RWPE1 (cell line): Measurements from ENCODE around the gene PRSS53.

Experiments
- CTCF ChIA-PET: fragments of 350-600 bp; sonication (Branson Sonifier 250); formaldehyde crosslinking; extraction: SDS; loops from one replicate; lab custom pipeline; 2021; lab: Yijun Ruan, JAX
- POLR2A ChIA-PET: fragments of 400-600 bp; formaldehyde crosslinking; extraction: SDS; loops from one replicate; lab custom pipeline; 2020; ENCODE audit warnings: antibody characterized with exemption; ENCODE audit not compliant: low non-redundant PET; lab: Yijun Ruan, JAX
- DNase-seq: peaks from one replicate; pipeline ENCODE4 v3.0.0; 2012; ENCODE audit warnings: low spot score
- H3K27ac ChIP-seq: fragments of 450-650 bp; 2 replicates; pipeline ENCODE4 v1.5.1; 2017
- CTCF ChIP-seq: fragments of 450-650 bp; conservative IDR thresholded peaks from 2 replicates; pipeline ENCODE4 v1.5.1; 2017; ENCODE audit warnings: low read depth, mild to moderate bottlenecking

PRSS53 gene

DNA sequence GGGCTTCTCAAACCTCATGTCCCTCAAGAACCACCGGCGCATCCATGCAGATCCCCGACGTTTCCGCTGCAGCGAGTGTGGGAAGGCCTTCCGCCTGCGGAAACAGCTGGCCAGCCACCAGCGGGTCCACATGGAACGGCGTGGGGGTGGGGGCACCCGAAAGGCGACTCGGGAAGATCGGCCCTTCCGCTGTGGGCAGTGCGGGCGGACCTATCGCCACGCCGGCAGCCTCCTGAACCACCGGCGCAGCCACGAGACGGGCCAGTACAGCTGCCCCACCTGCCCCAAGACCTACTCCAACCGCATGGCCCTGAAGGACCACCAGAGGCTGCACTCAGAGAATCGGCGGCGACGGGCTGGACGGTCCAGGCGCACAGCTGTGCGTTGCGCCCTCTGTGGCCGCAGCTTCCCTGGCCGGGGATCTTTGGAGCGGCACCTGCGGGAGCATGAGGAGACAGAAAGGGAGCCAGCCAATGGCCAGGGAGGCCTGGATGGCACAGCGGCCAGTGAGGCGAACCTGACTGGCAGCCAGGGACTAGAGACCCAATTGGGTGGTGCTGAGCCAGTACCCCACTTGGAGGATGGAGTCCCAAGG is 8.6 kb downstream of the PRSS53 start:
- POLR2A ChIA-PET = no interaction called here
- no peak for TF ChIP-seq CTCF
- CTCF ChIA-PET = no interaction called here
- DNase-seq = no peak
- peak overlapping the region; percentile 67 for H3K27ac ChIP-seq

DNA sequence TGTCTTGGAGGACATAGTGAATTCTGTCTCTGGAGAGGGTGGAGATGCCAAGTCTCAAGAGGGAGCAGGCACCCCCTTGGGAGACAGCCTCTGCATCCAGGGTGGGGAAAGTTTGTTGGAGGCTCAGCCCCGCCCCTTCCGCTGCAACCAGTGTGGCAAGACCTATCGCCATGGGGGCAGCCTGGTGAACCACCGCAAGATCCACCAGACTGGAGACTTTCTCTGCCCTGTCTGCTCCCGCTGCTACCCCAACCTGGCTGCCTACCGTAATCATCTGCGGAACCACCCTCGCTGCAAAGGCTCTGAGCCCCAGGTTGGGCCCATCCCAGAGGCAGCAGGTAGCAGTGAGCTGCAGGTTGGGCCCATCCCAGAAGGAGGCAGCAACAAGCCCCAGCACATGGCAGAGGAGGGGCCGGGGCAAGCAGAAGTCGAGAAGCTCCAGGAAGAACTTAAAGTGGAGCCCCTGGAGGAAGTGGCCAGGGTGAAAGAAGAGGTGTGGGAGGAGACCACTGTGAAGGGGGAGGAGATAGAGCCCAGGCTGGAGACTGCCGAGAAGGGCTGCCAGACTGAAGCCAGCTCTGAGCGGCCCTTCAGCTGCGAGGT is 9.3 kb downstream of the PRSS53 start:
- CTCF ChIA-PET = no interaction called here
- POLR2A ChIA-PET = no interaction called here
- 0 out of 2 replicates have a peak overlapping the region, but pooled peaks have one; percentile 1 for H3K27ac ChIP-seq
- DNase-seq = no peak
- TF ChIP-seq CTCF = no peak

DNA sequence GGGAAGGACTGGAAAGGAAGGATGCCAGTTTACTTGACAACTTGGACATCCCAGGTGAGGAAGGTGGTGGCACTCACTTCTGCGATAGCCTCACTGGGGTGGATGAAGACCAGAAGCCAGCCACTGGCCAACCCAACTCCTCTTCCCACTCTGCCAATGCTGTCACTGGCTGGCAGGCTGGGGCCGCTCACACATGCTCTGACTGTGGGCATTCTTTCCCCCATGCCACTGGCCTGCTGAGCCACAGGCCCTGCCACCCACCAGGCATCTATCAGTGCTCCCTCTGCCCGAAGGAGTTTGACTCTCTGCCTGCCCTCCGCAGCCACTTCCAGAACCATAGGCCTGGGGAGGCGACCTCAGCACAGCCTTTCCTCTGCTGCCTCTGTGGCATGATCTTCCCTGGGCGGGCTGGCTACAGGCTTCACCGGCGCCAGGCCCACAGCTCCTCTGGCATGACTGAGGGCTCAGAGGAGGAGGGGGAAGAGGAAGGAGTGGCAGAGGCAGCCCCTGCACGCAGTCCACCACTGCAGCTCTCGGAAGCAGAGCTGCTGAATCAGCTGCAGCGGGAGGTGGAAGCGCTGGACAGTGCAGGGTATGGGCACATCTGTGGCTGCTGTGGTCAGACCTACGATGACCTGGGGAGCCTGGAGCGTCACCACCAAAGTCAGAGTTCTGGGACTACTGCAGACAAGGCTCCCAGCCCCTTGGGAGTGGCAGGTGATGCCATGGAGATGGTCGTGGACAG is 10.0 kb downstream of the PRSS53 start:
- H3K27ac ChIP-seq = 0 out of 2 replicates have a peak overlapping the region, but pooled peaks have one; percentile 1
- TF ChIP-seq CTCF = no peak
- ChIA-PET CTCF (interaction anchor here (0.6 kb wide), 1 partner anchor 41 kb away, joined by 4 read pairs; no protein-coding TSS in a partner anchor), POLR2A (no interaction called here)
- no peak for DNase-seq

DNA sequence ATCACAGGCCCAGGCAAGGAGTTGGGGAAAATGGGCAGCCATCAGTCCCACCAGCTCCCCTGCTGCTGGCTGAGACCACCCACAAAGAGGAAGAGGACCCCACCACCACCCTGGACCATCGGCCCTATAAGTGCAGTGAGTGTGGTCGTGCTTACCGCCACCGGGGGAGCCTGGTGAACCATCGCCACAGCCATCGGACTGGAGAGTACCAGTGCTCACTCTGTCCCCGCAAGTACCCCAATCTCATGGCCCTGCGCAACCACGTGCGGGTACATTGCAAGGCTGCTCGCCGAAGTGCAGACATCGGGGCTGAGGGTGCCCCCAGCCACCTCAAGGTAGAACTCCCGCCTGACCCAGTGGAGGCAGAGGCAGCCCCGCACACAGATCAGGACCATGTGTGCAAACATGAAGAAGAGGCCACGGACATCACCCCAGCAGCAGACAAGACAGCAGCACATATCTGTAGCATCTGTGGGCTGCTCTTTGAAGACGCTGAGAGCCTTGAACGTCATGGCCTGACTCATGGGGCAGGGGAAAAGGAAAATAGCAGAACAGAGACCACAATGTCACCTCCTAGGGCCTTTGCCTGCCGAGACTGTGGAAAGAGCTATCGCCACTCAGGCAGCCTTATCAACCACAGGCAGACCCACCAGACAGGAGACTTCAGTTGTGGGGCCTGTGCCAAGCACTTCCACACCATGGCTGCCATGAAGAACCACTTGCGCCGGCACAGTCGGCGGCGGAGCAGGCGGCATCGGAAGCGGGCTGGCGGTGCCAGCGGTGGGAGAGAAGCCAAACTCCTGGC is 10.9 kb downstream of the PRSS53 start:
- CTCF ChIA-PET = interaction anchor here (0.6 to 1.4 kb wide), 3 partner anchors 42 to 93 kb away, joined by 4 to 5 read pairs (median 4); partner anchors contain the start of gene HSD3B7
- DNase-seq = no peak

DNA sequence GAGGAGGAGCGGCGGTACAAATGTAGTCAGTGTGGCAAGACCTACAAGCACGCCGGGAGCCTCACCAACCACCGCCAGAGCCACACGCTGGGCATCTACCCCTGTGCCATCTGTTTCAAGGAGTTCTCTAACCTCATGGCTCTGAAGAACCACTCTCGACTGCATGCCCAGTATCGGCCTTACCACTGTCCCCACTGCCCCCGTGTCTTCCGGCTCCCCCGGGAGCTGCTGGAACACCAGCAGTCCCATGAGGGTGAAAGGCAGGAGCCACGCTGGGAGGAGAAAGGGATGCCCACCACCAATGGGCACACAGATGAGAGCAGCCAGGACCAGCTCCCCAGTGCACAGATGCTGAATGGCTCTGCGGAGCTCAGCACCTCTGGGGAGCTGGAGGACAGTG is 11.7 kb downstream of the PRSS53 start:
- no peak overlapping the region for H3K27ac ChIP-seq
- ChIA-PET CTCF (interaction anchor here (0.7 to 1.4 kb wide), 2 partner anchors 92 to 118 kb away, joined by 3 to 5 read pairs; partner anchors contain the start of gene HSD3B7), POLR2A (no interaction called here)
- no peak for DNase-seq
- no peak for TF ChIP-seq CTCF

More for the DNA sequence above, 10.9 kb downstream of the PRSS53 start:
- POLR2A ChIA-PET = no interaction called here
- no peak overlapping the region for H3K27ac ChIP-seq
- no peak for TF ChIP-seq CTCF

DNA sequence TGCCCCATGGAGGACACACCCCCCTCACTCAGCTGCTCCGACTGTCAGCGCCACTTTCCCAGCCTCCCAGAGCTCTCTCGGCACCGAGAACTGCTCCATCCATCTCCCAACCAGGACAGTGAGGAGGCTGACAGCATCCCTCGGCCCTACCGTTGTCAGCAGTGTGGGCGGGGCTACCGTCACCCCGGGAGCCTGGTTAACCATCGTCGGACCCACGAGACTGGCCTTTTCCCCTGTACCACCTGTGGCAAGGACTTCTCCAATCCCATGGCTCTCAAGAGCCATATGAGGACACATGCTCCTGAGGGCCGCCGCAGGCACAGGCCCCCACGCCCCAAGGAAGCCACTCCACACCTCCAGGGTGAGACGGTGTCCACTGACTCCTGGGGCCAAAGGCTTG is 12.4 kb downstream of the PRSS53 start:
- POLR2A ChIA-PET = no interaction called here
- CTCF ChIA-PET = interaction anchor here (0.5 to 1.4 kb wide), 2 partner anchors 42 to 91 kb away, joined by 3 to 5 read pairs; partner anchors contain the start of gene HSD3B7

More for the DNA sequence above, 12.4 kb downstream of the PRSS53 start:
- no peak for TF ChIP-seq CTCF
- no peak overlapping the region for H3K27ac ChIP-seq
- no peak for DNase-seq
